GM12874 (cell line): ENCODE measurements around the gene NELFA.

Experiments used
- TF ChIP-seq, protein P1 (sequence below): IDR thresholded peaks from 2 replicates; pipeline ENCODE4 v1.5.1; 2011; ENCODE audit warnings: low read depth, mild to moderate bottlenecking, control low read depth, low read length, moderate library complexity; ENCODE audit not compliant: insufficient read depth

The NELFA gene

DNA sequence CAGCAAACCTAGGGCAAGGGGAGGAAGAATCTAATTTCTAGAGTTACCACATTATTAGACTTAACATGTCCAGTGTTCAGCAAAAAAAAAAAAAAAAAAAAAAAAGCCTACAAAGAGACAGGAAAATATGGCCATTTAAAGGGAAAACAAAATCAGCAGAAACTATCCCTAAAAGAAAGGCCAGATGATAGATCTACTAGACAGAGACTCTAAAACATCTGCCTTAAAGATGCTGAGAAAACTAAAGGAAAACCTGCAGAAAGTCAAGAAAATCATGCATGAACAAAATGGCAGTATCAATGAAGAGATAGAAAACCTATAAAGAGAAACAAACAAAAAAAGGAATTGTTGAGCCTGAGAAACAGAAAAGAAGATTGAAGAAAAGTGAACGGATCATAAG lies 43.8 kb downstream of the NELFA start:
- TF ChIP-seq, protein P1, sequence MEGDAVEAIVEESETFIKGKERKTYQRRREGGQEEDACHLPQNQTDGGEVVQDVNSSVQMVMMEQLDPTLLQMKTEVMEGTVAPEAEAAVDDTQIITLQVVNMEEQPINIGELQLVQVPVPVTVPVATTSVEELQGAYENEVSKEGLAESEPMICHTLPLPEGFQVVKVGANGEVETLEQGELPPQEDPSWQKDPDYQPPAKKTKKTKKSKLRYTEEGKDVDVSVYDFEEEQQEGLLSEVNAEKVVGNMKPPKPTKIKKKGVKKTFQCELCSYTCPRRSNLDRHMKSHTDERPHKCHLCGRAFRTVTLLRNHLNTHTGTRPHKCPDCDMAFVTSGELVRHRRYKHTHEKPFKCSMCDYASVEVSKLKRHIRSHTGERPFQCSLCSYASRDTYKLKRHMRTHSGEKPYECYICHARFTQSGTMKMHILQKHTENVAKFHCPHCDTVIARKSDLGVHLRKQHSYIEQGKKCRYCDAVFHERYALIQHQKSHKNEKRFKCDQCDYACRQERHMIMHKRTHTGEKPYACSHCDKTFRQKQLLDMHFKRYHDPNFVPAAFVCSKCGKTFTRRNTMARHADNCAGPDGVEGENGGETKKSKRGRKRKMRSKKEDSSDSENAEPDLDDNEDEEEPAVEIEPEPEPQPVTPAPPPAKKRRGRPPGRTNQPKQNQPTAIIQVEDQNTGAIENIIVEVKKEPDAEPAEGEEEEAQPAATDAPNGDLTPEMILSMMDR = no peak

DNA sequence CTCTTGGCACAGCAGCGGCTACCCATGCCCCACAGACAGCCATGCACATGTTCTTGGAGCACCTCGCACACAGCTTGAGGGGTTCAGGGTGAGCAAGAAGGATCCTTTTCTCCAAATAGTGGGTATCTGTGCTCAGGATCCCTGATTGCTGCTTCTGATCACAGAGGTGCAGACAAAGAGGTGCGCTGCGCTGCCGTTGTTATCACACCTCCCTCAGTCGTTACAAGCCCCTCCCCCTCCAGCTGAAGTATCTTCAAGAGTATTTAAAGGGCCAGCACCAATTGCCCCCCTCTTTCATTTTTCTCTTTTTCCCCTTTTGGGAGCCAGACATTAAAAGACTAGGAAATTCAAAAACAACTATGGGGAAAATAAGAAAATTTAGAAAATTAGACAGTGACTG lies 44.3 kb downstream of the NELFA start:
- TF ChIP-seq, protein P1 = no peak

DNA sequence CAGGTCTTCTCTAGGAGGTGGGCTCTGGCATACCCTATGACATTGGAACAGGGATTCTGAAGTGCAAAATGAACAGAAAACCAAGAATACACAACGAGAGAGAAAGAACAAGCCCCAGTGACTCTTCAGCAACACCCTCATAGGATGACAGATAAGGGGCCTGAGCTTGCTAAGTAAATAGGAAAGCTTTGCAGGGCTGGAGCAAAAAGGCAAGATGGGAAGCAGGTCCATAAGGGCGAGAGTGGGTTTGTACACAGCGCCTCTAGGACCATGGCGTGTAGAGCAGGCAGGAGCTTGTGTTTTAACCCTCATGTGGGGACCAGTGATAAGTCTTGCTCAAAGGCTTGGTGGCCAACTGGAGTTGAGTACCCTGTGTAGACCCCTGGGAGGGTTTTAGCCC lies 45.8 kb downstream of the NELFA start:
- TF ChIP-seq, protein P1 = no peak

DNA sequence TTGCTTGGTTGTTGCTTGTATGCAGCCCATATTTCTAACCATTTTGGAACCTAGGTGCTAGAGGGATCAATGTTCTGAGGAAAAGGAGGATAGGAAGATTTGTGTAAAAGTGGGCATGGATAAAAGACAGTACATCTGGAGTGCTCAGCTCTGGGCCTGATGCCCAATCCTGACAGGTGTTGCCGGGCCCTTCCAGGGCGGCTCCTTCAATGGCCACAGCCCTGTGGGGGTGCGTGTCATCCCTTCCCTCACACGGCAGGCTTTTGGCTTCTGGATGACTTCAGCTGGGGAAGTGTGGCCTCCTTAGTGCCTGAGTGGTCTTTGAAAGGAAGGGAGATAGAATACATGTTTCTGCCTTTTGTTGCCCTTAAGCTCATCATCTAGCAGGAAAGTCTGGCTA lies 47.2 kb downstream of the NELFA start:
- TF ChIP-seq, protein P1 = no peak

DNA sequence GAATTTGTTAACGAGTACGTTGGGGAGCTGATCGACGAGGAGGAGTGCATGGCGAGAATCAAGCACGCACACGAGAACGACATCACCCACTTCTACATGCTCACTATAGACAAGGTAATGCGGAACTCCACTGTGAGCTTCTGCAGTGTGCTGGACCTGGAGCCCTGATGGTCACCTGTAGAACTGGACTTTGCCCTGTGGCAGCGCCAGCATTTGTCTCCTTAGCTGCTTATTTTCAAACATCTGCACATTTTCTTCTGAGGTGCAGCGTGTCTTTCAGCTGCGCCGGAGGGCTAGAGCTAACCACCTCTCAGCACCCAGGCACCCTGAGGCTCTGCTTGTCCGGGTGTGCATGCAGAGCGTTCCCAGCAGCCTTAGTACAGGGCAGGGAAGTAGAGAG lies 47.7 kb downstream of the NELFA start:
- TF ChIP-seq, protein P1 = no peak

DNA sequence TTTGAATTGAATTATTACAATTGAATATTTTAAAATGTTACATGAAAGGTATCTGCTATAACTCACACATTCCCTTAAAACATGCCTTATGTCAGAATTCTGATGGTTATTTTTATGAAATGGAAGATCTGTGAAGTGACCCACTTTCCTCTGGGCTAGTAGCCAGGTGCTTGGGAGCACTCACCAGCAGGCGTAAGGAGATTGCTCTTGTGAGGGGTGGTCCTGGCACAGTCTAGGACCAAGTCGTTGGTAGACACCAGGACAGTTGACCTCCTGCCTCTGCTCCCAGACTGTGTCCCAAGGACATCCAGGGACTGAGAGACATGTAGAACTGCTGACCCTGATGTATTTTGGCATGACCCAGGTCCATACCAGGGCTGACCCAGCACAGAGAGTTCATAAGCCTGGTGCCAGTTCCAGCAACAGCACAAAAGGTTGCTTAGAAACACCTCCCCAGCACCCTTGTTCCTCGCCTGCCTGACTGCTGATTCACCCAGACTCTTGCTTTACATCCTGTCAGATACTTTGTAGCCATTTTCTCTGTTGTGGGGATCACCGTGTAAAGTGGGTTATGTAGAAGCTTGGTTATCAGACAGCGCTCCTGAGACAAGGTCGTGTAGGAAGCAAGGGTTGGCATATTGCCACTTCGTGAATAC lies 48.5 kb downstream of the NELFA start:
- TF ChIP-seq, protein P1 = no peak

DNA sequence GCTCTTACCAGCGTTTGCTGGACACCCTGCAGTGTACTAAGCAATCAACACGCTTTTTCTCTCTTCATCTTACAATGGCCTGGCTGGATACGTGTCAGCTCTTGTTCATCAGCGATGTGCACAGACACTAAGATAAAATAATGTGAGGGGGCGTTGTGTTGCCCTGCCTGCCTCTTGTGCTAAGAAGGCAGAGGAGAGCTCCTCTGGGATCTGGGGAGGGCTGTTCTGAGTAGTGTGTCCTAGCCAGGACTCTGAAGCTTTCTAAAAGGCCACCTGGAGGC lies 49.7 kb downstream of the NELFA start:
- TF ChIP-seq, protein P1 = no peak
